GM18517 (cell line): Measurements from ENCODE around the gene MTF1.
A peak's percentile ranks its signal among the peaks of the same experiment; 100 is the strongest.
"Not testable (repeated sequence)": the region's sequence is repeated elsewhere in the genome, so short reads cannot be mapped to it uniquely, and the experiment has no call there.

Source experiments
- ATAC-seq: cut with Tn5 transposase; IDR thresholded peaks from one replicate; pipeline ENCODE4 v1.9.1; 2021; ENCODE audit warnings: mild to moderate bottlenecking, moderate library complexity; ENCODE audit not compliant: unreplicated experiment

MTF1 gene

DNA sequence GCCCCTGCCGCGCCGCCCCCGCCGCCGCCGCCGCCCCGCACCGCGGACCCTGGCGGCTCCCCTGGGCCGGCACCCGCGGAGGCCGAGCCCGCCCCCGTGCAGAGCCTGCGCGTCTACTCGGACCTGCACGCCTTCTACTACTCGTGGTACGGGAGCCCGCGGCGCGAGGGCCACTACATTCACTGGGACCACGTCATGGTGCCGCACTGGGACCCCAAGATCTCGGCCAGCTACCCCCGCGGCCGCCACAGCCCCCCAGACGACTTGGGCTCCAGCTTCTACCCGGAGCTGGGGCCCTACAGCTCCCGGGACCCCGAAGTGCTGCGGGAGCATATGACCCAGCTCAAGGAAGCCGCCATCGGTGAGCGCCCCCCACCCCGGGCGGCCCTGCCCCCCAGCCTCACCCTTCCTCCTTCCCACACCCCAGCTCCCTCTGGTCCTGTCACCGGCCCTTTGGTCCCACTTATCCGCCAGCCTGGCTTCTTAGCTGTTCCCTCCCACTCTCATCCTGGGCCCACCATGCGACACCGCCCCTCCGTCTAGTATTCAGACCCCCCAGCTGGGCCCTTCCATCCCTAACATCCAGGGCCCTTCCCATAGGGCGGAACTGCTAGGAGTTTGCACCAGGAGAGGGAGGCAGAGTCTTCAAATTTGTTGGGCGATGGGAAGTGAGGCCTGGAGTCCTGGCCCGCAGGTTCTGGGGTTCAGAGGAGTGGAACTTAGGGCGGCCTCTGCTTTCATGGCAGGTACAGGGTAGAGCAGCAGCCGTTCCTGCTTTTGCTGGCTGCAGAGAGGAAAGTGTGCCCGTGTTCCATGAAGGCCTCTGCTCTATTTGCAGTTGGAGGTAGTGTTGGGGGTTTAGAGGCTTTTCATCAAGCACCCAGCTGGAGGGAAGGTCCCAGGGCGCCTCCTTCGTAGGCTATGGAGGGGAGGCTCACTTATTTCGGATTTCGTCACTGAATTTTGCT, 64.7 kb downstream of the MTF1 start:
- ATAC-seq: no peak

- peak; percentile 60 for ATAC-seq
Observed at GRCh38 chr1:37793773-37794371, 65.5 kb downstream of the MTF1 start, which contains the start of gene MANEAL. Gene MANEAL (plus strand): TSS chr1:37793847. CDS start chr1:37794183, 336 bp downstream.

- ATAC-seq: no peak
Observed at GRCh38 chr1:37792943-37793686, 66.3 kb downstream of the MTF1 start.

DNA sequence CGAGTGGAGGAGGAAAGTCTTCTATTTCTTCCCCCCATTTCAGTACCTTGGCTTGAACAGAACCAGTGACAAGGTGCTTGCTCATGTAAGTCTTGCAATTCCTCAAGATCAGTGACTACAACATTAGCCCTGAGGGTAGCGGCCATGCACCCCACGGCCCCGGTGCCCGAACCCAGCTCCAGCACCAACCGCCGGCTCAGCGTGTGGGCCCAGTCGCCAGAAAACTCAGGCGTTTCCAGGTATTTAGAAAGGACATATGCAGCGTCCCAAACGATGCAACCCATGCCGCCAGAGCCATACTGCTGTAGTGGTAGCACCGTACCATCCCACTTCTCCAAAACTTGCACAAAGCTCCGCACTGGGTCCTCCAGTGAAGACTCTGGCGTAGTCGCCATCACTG, 76.9 kb downstream of the MTF1 start:
- ATAC-seq: no peak

GRCh38 chr1:37778654-37779053, 80.7 kb downstream of the MTF1 start:
- ATAC-seq: no peak

DNA sequence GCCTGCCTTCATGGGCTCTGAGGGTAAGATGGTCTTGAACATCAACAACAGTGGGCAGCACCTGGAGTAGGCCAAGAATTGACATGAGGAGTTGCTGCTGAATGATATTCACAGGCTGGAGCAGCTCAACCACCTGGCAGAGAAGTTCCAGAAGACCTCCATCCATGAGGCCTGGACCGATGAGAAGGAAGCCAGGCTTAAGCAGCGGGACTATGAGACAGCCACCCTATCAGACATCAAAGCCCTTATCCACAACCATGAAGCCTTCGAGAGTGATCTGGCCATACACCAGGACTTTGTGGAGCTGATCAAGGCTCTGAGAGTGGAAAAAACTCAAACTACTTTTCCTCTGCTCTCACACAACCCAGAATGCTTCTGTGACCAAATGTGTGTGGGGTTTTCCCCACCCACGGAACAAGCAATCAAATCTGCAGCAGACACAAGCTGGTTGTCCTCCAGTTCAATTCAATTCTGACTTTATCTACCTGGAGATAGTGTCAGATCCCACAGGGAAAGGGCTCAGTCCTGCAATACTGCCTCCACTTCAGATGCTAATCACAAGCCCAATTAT, 82.4 kb downstream of the MTF1 start:
- no peak for ATAC-seq

DNA sequence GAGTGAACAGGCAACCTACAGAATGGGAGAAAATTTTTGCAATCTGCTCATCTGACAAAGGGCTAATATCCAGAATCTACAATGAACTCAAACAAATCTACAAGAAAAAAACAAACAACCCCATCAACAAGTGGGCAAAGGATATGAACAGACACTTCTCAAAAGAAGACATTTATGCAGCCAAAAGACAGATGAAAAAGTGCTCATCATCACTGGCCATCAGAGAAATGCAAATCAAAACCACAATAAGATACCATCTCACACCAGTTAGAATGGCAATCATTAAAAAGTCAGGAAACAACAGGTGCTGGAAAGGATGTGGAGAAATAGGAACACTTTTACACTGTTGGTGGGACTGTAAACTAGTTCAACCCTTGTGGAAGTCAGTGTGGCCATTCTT, 88.0 kb downstream of the MTF1 start:
- ATAC-seq: not testable (repeated sequence)

- ATAC-seq: no peak
Observed at GRCh38 chr1:37767488-37767887, 91.9 kb downstream of the MTF1 start.

- no peak for ATAC-seq
Observed at GRCh38 chr1:37765916-37766664, 93.3 kb downstream of the MTF1 start.

GRCh38 chr1:37764888-37765441, 94.4 kb downstream of the MTF1 start, which contains the start of gene EPHA10:
Gene EPHA10 (minus strand): TSS chr1:37765120. CDS start chr1:37765066, 54 bp downstream.
- no peak for ATAC-seq

GRCh38 chr1:37764414-37764825, 95.0 kb downstream of the MTF1 start:
- no peak for ATAC-seq

DNA sequence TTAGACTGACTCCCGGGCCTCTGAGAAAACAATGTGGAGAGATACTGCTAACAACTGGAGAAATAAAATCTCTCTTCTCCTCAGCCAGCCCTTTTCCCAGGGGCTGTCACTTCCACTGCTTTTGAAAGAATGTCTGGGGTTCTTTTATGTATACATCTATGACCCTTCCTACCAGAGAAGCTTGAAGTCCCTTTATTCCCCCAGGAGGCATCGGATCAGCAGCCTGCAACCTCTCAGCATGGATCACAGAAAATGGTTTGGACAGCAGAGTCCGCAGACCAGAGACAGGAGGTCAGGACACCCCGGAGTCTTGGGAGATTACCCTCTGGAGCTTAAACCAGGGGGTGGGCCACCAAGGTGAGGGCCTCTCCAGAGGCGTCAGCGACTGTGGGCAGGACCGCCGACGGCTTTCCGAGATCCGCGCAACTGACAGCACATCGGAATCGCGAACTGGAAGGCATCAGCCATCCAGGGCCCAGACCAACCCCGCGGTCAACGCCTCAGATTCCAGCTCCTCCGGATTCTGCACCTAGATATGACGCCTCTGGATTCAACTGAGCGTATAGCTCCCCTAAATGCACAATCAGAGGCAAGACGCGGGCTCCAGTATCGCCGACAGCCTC, 95.5 kb downstream of the MTF1 start:
- ATAC-seq: no peak

DNA sequence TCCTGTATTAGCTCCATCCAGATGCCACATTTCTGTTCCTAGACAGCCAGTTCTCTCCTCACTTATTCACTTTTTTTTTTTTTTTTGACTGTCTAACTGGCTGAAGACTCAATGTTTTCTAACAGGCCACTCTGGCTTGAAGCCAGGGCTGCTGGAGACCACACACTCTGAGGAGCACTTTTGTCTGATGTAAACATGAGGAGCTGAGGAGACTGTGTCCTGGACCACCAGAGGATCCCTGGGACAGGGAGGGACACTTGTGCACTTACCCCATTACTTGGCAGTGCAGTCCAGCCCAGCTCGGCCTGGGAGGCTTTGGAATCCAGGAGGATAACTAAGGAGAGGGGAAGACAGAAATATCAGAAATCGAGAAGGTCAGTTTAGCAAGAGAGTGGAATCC, 96.9 kb downstream of the MTF1 start:
- no peak for ATAC-seq

DNA sequence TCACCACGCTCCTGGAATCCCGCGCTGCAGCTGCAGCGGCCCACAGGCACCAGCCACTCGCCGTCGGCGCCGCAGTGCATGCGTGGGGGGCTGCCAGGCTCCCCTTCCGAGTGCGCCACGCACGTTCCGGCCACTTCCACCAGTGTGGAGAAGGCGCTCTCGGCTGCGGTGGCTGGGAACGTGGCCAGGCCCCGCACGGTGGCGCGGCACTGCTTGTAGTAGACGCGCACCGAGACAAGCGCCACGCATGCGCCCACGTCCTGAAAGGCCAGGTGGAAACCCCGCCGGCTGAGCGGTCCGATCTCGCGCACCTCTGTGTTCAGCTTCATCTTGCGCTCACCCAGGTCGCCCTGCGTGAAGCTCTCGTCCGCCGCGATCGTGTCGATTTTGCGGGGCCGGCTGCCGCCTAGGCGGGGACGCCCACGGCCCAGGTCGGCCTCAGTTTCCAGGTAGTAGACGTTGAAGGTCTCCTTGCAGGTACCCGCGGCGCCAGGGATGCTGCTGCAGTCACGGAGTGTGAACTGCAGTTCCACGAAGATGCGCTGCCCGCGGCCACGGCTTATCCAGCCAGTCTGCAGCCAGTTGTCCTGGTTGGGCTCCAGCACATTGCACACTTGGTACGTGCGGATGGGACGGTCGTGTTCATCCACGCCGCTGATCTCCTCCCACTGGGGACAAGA, 97.8 kb downstream of the MTF1 start:
- no peak for ATAC-seq
